ENCODE results near the gene SDK2.

The SDK2 gene, protein sequence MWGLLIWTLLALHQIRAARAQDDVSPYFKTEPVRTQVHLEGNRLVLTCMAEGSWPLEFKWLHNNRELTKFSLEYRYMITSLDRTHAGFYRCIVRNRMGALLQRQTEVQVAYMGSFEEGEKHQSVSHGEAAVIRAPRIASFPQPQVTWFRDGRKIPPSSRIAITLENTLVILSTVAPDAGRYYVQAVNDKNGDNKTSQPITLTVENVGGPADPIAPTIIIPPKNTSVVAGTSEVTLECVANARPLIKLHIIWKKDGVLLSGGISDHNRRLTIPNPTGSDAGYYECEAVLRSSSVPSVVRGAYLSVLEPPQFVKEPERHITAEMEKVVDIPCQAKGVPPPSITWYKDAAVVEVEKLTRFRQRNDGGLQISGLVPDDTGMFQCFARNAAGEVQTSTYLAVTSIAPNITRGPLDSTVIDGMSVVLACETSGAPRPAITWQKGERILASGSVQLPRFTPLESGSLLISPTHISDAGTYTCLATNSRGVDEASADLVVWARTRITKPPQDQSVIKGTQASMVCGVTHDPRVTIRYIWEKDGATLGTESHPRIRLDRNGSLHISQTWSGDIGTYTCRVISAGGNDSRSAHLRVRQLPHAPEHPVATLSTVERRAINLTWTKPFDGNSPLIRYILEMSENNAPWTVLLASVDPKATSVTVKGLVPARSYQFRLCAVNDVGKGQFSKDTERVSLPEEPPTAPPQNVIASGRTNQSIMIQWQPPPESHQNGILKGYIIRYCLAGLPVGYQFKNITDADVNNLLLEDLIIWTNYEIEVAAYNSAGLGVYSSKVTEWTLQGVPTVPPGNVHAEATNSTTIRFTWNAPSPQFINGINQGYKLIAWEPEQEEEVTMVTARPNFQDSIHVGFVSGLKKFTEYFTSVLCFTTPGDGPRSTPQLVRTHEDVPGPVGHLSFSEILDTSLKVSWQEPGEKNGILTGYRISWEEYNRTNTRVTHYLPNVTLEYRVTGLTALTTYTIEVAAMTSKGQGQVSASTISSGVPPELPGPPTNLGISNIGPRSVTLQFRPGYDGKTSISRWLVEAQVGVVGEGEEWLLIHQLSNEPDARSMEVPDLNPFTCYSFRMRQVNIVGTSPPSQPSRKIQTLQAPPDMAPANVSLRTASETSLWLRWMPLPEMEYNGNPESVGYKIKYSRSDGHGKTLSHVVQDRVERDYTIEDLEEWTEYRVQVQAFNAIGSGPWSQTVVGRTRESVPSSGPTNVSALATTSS (N-terminal part only)

DNA sequence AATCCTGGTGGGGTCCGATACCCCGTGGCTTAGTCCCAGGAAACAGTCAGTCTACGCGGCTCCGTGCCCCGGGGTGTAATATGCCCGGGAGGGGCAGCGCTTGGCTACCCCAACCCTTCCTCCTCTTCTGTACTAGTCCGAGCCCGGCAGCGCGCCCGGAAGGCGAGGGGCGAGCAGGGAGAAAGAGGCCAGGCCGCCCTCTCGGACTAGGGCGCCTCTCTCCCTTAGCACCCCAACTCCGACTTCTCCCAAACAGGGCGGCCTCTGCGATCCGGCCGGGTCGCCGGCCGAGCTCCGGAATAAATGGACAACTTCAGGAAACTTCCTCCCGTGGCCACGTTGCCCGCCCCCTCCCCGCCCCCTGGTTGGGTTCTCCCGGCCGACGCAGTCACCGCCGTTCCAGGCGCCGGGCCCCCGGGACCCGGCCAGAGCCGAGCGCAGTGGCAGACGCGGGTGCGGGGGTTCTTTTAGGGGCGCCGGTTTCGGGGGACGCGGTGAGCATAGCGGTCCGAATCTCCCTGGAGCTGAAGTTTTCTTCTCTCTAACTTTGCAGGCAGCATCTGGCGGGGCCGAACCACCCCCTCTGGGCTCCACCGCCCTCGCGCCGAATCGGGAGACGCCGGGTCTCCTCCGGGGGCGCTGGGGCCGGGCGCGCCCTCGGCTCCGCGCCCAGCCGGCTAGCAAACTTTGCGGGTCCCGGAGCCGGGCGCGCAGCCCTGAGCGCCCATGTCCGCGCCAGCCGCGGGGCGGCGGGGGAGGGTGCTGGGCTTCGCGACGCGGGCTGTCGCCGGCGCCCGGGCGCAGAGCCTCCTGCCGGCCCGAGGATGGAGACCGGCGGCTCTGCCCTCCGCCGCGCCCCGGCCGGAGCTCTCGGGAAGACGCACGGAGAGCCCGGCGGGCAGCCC lies at the start of gene SDK2:
Gene SDK2 (minus strand): TSS at position 301 of the 905 bp plus-strand sequence. CDS start 357 bp downstream, outside the sequence.
- FAIRE-seq, result no peak

DNA sequence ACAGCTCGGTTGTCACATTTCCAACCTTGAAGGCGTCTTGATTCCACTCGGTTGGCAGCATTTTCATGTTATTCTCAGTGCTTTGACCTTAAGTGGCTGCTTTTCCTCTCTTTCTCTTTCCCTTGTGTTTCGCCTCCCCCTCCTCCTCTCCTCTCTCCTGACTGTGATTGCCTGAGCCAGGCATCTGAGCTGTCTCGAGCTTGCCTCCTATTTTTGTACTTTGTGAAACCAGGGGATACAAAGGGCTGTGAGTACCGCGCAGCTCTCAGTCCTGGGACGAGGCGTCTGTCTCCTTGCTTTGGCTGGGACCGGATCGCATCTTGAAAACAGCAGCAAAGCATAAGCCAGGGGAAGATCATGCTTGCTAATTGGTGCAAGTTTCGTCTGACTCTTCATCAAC lies 48.8 kb upstream of the SDK2 start:
- FAIRE-seq, result no peak

DNA sequence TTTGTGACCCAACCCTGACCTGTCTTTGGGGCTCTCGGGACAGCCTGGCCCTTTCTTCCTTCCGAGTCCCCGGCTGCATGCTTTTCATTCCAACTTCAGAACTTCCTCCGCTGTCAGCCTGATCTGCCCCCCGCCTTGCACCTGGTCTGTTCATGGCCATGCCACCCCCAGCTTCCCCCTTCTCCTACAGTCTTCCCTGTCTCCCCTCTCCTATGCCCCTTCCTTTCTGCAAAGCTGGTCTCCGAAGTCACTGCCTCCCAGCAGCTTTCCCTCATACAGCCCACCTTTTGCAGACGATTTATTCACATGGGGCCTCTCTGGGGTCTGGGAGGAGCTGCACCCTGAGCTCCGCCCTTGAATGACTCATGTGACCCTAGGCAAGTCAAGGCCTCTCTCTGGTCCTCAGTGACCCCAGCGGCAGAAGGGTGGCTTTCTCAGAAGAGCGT lies 47.1 kb upstream of the SDK2 start:
- FAIRE-seq, result no peak

DNA sequence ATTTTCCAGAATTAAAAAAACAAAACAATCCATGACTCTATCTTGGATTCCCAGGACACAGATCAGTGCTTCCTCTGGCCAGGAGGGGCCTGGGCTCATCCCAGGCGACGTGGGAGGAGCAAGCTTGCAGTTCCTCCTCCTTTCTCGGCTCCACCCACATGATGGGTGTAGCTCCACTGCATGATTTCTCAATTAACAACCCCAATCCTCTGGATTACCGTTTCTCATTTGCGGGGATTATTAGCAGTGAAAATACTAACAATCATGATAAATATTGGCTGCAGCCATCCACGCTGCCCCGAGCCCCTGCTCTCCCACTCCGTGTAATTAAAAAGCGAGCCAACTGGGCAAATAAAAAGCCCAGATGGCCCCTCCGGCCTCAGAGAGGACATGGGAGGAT lies 46.4 kb upstream of the SDK2 start:
- FAIRE-seq, result no peak

DNA sequence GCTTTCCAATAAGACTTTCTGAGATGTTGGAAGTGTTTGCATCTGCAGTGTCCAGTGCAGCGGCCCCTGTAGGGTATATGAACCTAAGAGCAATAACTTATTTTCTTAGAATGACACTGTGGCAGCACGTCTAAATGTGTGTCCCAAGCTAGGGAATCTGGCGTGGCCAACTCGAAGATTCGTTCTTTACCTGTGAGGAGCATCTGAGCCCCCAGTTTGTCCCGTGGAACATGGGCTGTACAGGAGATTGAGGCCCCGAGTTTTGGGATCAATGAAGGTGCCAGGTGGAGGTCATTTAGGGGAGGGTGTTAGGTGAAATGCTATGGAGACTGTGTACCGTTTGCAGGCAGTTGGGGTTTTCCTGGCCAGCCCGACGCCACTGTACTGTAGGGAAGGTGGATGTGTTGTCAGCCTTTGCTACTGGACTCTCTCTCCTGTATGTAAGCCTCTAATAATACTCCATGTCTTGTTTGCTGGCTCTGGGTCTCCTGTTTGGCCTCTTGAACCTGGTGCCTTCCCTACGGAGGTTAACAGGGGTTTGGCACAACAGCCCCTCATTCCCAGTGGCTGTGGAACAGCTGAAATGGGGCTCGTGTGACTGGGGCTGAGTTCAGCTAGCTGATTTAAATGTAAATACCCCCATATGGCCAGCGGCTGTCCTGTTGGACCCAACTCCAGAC lies 45.5 kb upstream of the SDK2 start:
- no peak for FAIRE-seq

DNA sequence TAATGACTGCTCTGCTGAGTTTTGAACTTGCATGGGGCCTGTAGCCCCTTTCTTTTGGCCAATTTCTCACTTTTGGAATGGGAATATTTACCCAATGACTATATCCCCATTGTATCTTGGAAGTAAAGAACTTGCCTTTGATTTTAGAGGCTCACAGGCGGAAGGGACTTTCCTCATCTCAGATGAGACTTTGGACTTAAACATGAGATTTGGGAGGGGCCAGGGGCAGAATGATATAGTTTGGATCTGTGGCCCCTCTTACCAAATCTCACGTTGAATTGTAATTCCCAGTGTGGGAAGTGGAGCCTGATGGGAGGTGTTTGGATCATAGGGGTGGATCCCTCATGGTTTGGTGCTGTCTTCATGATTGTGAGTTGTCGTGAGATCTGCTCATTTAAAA lies 42.7 kb upstream of the SDK2 start:
- no peak for FAIRE-seq

DNA sequence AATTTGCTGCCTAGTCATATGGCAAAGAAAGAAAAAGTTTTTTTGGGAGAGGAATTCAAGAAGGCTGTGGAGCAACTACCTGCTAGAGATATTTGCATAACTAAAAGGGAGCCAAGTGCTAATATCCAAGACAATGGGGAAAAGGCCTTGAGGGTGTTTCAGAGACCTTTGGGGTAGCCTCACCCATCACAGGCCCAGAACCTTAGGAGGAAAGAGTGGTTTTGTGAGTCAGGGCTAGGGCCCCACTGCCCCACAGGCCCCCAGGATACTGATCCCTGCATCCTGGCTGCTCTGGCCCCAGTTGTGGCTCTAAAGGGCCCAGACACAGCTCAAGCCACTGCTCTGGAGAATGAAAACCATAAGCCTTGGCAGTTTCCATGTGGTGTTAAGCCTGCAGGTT lies 41.9 kb upstream of the SDK2 start:
- no peak for FAIRE-seq

DNA sequence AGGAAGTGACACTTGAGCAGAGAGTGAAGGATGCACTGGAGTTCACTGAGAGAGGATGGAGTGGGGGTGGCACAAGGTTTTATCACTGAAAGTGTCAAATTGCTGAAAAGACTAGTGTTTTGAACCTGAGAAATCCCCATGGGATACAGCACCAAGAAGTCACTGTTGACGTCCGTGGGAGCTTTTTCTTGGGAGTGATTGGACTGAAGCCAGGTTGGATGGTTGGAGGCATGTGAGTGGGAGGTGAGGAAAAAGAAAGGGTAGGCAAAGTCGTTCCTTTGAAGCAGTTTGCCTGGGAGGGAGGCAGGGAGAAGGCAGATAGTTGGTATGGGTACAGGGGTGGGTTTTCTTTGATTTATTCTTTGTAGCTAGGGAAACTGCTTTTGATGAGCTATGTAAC lies 39.9 kb upstream of the SDK2 start:
- no peak for FAIRE-seq

DNA sequence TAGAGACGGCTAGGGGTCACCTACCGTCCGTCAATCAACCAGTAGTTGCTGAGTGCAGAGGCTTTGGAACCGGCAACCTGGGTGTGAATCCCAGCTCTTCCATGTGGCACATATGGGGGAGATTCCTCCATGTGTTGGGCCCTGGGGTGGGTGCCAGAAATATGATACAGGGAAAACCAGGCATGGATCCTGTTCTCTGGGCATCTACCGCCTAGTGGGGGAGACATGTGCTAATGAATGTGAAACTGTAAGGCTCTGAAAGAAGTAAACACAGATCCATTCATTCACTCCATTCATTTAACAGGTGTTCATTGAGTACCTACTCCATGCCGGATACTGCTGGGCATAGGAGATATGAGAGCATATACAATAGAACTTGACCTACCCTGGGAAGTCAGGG lies 39.5 kb upstream of the SDK2 start:
- FAIRE-seq, result no peak

DNA sequence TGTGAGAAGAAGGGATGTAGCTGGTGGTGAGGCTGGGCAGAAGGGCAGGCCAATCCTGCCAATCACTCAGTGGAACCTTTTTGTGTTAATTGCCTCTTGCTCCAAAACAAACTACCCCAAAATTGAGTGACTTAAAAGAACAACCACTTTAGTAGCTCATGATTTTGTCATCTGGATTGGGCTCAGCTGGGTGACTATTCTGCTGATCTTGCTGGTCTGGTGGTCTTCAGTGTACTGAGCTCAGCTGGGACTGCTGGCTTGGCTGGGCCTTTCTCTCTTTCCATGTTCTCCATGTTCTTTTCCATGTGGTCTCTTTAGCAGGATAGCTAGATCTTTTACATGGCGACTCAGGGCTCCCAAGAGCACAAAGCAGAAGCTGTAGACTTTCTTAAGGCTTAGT lies 37.7 kb upstream of the SDK2 start:
- FAIRE-seq, result no peak

DNA sequence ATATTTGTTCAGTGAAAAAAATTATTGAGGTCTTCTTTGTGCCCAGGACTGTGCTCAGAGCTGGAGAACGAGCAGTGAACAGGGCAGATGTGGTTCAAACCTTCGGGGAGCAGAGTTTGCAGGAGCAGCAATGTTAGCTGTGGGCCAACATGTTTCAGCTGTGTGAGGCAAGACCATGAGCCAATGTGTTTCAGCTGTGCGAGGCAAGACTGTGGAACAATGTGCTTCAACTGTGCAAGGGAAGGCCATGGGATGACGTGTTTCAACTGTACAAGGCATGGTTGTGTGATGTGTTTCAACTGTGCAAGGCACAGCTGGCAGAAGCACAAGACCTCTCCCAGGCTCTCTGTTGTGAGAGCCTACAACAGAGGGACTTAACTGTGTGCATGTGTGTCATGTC lies 35.2 kb upstream of the SDK2 start:
- no peak for FAIRE-seq

DNA sequence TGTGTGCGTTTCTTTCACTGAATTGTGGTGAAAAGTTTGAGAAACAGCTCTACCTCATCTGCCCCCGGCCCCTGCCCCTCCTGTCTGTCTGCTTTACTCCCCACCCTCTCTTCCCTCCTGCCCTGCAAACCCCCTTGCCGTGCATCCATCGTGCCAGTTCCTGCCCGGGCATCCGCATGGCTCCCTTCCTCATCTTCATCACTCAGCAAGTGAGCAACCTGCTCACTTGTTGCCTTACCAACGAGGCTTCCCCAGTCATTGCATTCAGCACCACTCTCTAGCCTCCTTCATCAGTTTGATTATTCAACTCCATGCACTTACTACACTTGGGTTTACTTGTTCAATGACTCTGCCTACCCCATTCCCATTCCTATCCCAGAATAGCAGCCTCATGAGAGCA lies 34.8 kb upstream of the SDK2 start:
- no peak for FAIRE-seq

DNA sequence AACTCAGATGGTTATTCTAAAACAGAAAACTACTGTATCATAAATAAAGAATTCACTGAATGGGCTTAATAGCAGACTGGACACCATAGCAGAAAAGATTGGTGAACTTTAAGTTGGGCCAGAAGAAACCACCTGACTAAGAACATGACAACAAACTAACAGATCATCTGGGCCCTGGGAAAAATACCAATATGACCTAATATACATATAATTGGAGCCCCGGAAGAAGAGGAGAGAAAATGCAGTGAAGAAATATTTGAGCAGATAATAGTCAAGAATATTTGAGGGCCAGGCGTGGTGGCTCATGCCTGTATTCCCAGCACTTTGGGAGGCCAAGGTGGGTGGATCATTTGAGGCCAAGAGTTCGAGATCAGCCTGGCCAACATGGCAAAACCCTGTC lies 25.5 kb upstream of the SDK2 start:
- FAIRE-seq, result no peak

DNA sequence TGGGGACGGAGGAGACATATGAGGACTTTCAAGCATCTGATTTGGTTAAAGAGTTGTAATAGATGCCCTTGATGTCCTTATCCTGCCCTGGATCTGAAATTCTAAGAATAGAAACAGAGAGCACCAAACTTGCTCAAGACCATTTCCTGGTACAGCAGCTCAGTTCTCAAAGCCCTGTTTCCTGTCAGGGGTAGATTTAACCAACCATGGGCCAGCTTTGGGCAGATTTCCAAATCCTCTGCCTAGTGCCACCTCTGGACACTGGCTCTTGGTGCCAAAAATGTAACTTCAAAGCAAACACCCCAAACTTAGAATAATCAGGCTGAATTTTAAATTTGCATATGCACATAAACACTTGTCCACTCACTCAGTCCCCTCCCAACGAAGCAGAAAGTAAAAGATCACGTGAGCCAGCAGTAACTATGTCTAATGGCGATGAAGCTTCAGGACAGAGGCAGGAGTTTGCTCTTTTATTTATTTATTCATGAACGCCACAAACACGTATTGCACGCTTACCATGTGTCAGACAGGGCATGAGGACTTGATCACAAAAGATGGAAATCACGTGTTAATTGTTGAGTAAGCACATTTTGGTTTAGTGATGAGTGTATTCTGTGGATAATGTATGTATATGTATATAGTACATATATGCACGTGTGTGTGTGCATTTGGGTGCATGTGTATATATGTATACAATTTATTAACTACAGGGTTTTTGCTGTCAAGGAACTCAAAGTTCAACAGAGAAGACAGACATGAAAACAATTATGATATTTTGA lies 23.1 kb upstream of the SDK2 start:
- no peak for FAIRE-seq

DNA sequence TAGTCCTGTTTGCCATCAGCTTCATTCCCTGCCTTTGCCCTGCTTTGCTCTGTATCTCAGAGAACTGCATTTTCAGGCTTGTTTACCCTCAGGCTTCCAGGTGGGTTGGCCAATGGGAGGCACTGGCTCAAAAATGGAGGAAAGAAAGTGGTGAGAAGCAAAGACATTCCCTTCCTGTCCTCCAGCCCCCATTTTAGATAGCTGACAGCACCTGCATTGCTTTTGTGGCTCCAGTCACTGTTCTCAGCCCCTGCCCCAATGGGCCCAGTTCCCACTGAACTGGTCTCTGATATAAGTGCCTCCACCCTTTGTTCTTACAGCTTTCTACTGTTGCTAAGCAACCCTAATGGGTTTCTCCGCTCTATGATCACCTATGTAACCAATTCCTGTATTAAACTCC lies 19.4 kb upstream of the SDK2 start:
- FAIRE-seq, result no peak

DNA sequence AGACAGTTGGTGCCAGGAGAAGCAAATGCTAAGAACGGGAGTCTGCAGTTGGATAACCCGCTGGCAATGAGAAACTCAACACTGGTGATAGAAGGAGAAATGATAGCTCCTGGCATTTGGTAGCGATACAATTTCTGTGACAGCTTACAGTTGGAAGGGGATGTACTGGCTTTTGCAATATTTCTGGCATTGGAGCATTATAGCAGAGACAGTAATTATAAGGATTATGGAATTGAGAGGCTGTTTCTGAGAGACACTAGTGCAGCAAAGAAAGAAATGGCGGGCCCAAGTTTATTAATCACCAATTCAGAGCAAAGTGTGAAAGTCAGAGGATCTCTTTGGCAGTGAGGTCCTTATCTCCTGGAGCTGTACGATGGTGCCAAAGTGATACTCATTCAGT lies 16.1 kb upstream of the SDK2 start:
- FAIRE-seq, result no peak

DNA sequence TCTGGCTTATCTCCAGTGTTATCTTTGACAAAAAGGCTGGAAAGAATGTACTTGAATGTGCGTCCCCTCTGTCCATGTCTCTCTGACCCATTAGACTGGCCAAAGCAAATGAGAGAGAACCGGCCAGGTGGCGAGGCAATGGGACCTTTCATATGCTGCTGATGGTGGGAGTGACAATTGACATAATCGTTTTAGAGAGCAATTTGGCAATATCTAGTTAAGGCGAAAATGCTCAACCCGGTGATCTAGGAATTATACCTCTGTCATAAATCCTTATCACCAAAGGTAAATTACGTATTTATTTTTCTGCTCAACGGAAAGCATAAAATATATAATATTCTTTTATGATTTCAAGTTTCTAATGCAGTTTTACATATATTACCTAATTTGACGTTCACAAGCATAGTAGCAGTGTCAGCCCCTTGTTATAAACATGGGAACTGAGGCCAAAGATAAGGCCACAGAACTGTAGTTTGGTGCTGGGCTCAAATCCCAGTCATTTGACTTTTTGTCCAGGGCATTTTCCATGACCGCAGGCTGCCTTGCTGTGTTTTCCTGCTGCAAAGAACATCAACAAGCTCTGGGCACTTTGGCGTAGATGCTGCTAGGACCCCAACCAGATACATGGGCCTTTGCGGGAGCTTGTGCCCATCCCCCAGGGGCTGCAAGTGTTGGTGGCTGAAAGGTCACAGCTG lies 14.7 kb upstream of the SDK2 start:
- FAIRE-seq, result no peak

DNA sequence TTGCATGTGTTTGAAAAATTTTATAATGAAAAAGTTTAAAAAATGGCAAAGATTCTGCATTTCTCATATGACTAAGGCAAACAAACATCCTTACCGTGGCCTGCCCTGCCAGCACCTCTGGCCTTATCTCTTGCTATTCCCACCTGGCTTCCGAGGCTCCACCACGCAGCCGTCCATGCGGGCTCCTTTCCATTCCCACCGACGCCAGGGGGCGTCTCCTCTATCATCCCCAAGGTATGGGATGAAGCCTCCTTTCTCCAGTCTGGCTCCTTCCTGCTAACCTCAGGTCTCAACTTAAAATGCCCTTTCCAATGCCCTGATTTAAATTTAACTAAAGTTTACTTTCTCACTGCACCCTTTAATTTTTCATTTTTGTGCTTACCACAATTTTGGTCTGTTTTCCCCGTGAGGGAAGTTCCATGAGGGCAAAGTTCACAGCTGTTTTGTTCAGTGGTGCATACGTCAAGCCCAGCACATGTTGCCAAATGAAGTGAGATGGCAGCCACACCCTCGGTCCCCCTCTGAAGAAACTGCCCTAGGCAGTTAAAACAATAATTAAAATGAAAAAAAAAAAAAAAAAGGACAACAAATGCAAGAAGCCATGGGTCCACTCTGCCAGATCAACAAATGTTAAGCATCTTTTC lies 13.3 kb upstream of the SDK2 start:
- no peak for FAIRE-seq

DNA sequence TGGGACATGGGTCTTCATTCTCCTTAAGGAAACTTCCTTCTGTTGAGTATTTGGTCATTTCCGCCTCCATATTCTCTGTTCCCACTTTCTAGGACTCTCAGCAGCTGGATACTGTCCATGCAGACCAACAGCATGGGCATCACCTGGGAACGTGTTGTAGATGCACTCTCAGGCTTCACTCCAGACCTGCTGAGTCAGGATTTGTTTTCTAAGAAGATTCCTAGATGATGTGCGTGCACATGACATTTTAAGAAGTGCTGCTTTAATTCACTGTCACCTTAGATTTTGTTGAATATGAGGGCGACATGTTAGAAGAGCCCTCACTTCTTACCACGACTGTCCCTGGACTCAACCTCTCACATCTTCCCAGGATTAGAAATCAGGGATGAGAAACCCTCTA lies 10.0 kb upstream of the SDK2 start:
- FAIRE-seq, result no peak

DNA sequence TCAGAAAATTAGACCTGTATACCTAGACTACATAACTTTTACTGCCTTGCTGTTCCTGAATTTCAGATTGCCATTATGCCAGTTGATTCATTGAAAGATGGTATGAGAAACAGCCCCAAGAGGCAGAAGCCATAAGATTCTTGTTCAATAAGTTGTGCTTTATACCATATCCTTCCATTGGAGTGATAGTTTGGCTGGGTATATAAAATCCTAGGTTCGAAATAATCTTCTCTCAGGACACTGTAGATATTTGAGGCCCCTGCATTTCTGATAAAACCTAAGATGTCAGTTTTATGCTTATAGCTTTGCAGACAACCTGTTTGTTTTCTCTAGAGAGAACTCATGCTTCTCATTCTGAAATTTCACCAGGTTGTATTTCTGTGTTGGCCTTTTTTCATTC lies 9.6 kb upstream of the SDK2 start:
- FAIRE-seq, result no peak
